ENCODE measurements around the gene ERF. TPM values are rescaled to one million over a fixed set of nuclear protein-coding genes. Genes with fewer than 3 reads are reported as not detected.

Gene ERF
- total RNA-seq, 1 experiment from 2014 or later: 34.6 TPM

DNA sequence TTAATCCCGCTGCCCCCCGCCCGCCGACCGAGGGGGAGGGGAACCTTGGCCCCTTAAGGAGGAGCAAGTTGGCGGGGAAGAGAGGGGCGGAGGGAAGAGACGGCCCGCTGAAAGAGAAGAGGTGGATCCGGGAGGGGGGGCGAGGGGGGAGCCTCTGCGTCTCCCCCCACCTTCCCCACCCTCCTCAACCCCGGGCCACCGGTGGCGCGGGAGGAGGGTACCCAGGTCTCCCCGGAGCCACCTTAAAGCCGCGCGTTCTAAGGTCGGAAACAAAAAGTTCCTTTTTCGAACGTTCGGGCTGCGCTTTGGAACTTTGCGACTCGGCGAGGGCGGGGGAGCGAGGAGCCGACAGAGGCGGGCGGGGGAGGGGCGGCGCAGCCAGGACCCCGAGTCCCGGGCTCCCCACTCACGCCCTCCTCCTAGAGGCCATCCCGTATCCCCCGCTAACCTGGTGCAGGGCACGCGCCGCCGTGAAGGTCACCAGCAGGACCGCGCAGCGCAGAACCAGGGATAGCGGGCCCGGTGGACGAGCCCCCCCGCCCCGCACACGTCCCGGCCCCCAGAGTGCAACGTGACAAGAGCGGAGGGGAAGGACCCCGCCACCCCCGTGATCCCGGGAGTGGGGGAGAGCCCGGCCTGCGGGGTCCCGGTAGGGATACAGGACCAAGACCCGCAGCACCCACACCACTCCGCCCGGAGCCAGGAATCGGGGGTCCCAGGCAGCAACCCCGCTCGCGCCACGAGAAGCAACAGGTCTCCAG lies 659 bp downstream of the ERF start:
- DNase-seq (ENCODE audit: low read depth): peak; percentile 61

- DNase-seq (ENCODE audit: low read depth): peak; percentile 51
Observed at GRCh38 chr19:42253245-42254088, 1.5 kb downstream of the ERF start.

DNA sequence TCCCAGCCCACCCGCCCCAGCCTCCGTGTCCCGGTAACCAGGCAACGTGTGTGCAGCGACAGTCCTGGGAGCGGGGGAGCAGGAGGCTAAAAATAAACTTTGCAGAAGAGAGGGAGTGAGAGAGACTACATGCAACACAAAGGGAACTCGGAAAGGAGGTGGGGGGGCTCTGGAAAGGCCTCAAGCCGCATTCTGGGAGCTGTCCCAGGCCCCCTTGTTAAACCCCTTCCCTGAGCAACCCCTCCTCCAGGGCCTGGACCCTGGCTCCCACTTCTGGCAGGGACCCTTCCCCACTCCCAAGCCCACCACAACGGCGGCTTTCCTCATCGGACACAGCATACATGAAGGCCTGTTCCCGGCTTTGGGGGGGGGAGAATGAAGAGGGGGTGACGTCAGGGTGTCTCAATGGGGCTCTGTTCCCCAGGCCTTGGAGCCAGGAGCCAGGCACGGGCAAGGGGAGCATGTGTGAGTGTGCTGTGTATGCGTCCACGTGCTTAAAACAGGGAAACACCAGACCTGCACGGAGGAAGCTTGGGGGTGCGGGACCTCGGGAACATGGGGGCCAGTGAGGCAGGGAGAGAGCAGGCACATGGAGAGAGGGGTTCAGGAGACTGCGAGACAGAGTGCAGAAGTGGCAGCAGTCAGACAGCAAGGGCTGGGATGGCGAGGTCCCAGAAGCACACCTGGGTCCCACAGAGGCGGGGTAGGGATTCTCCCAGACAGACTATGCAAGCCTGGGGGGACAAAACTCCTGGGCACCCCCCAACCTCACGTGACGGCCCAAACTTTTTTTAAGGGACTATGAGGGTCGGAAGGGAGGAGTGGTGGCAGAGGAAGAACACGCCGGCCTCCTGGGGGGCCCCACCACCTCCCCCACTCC lies 2.3 kb downstream of the ERF start:
- no peak for DNase-seq (ENCODE audit: low read depth)

- no peak for DNase-seq (ENCODE audit: low read depth)
Observed at GRCh38 chr19:42251572-42252358, 3.2 kb downstream of the ERF start.

GRCh38 chr19:42250666-42251531 lies 4.0 kb downstream of the ERF start:
- DNase-seq (ENCODE audit: low read depth): no peak

DNA sequence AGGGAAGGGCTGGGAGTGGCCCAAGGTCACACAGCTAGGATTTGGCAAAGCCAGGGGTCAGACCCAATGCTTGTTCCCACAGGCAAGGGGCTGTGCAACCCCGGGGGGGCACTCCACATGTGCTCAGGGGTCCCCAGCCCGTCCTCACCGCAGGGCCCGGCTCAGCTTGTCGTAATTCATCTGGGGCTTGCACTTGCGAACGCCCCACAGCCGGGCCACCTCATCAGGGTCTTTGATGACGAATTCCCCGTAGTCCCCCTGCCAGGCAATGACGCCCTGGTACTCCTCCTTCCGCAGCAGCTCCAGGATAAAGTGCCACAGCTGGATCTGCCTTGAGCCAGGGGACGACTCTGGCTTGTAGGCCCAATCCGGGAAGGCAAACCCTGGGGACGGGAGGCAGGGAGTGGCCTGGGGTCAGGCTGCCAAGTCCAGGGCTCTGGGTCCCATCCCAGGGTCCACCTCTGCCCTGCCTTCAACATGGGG lies 4.7 kb downstream of the ERF start:
- no peak for DNase-seq (ENCODE audit: low read depth)

- DNase-seq (ENCODE audit: low read depth): no peak
Observed at GRCh38 chr19:42249769-42250168, 5.2 kb downstream of the ERF start.

- DNase-seq (ENCODE audit: low read depth): no peak
Observed at GRCh38 chr19:42249149-42249750, 5.7 kb downstream of the ERF start.

GRCh38 chr19:42248270-42249148 lies 6.4 kb downstream of the ERF start:
- no peak for DNase-seq (ENCODE audit: low read depth)

- no peak for DNase-seq (ENCODE audit: low read depth)
Observed at GRCh38 chr19:42247640-42248199, 7.2 kb downstream of the ERF start.

GRCh38 chr19:42246922-42247639 lies 7.8 kb downstream of the ERF start:
- no peak for DNase-seq (ENCODE audit: low read depth)

- DNase-seq (ENCODE audit: low read depth): peak; percentile 76
Observed at GRCh38 chr19:42246143-42246921, 8.6 kb downstream of the ERF start.

DNA sequence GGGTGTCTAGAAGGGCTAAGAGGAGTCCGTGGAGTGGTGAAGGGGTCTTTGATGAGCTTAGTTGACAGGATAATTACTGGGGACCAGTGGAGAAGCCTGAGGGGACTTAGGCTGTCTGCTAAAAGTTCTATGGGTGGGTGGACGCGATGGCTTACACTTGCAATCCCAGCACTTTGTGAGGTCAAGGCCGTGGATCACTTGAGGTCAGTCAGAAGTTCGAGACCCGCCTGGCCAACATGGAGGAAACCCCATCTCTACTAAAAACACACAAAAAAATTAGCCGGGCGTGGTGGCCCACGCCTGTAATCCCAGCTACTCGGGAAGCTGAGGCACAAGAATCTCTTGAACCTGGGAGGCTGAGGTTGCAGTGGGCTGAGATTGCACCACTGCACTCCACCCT lies 9.7 kb downstream of the ERF start:
- no peak for DNase-seq (ENCODE audit: low read depth)

- DNase-seq (ENCODE audit: low read depth): peak; percentile 95
Observed at GRCh38 chr19:42244347-42245220, 10.3 kb downstream of the ERF start.

DNA sequence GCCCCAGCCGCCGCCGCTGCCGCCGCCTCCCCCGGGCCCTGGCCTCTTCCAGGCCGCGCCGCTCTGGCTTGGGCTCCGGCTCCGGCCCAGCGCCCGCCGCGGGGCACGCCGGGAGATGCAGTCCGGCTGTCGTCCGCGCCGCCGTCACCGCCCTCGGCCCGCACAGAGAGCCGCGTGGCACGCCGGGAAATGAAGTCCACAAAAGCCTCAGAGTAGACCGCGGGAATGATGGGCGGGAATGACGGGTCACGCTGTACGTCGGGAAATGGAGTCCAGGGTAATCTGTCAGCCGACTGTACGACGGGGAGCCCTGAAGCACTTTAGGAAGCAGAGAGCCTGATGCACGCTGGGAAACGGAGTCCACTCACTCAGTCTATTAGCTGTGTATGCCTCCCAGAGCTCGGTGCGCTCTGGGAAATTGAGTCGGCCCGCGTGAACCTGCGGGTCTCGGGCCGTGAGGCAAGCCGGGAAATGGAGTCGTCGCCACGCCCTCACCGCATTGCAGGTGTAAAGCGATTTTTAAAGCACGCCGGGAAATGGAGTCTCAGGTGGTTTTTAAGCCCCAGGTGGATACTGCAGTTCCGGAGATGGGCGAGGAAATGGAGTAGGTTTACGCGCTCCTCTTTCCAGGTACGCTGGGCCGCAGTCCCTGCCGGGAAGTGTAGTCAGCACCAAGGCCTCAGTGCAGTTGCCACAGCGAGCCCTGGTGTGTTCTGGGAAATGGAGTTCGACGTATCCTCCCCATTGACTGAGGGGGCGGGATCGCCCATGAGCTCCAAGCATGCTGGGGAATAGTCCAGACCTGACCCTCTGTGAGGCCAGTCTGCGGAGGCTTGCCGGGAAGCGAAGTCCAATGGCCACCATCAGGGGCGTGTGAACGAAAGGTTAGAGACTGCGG lies 12.2 kb downstream of the ERF start, which contains the start of gene GSK3A:
GSK3A (minus strand) TSS at position 91 of the 898 bp plus-strand sequence. CDS start 137 bp downstream, outside the sequence.
- peak; percentile 99 for DNase-seq (ENCODE audit: low read depth)

Measured in M059J (cell line).